ENCODE measurements around the gene GPR32.

Gene GPR32

DNA sequence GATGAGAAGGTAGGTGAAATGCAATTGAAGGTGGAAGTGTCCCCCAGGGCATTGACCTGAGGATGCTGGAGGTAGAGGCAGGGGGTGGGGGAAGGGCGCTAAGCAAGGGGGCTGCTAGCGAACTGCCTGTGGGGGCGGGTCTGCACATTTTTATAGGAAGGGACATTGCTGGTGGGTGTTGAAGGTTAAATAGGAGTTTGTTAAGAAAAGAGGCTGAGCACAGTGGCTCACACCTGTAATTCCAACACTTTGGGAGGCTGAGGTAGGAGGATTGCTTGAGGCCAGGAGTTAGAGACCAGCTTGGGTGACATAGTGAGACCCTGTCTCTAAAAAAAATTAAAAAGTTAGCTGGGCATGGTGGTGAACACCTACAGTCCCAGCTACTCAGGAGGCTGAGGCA lies 14.4 kb downstream of the GPR32 start:
- POLR2A ChIA-PET: no interaction called here
- CTCF ChIA-PET: interaction anchor here (1.1 to 10.1 kb wide), 9 partner anchors 10 to 532 kb away, joined by 4 to 151 read pairs (median 7); partner anchors contain the start of gene CLEC11A
- Histone ChIP-seq H3K36me3 (ENCODE audit: control insufficient read depth in 2 of 2, insufficient read depth in 1 of 2, low read length in 2 of 2) (no peaks in the 10 kb centered on the region), H3K4me3 (ENCODE audit: low read depth, low read length) (no peak overlapping the region), H3K9me3 (ENCODE audit: control insufficient read depth, insufficient read depth, low read depth, low read length) (no peaks in the 10 kb centered on the region), H3K27ac (ENCODE audit: extremely low read depth, low read depth, low read length) (no peak overlapping the region), H3K4me1 (ENCODE audit: control insufficient read depth, insufficient read depth, low read length) (peaks cover 3% of the 10 kb centered on the region; the same call in 1 of the 2 replicates)
- no peak for TF ChIP-seq ZNF214 (tag by site-specific recombination; IDR thresholded peaks at IDR 0.05; ENCODE audit: borderline replicate concordance)
- TF ChIP-seq ZNF335 (tag by site-specific recombination; conservative IDR thresholded peaks at IDR 0.05): 0 out of 2 replicates have a peak, but pooled peaks have one; percentile 14
- TF ChIP-seq OSR2 (tag by site-specific recombination; IDR thresholded peaks at IDR 0.05): no peak
- TF ChIP-seq ZBTB21 (tag by site-specific recombination; IDR thresholded peaks at IDR 0.05): no peak
- TF ChIP-seq, protein P1, sequence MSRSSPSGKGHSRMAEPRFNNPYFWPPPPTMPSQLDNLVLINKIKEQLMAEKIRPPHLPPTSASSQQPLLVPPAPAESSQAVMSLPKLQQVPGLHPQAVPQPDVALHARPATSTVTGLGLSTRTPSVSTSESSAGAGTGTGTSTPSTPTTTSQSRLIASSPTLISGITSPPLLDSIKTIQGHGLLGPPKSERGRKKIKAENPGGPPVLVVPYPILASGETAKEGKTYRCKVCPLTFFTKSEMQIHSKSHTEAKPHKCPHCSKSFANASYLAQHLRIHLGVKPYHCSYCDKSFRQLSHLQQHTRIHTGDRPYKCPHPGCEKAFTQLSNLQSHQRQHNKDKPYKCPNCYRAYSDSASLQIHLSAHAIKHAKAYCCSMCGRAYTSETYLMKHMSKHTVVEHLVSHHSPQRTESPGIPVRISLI (tag by site-specific recombination; IDR thresholded peaks at IDR 0.05): no peak
- peak; percentile 77 for TF ChIP-seq ZFP3 (tag by site-specific recombination; IDR thresholded peaks at IDR 0.05; ENCODE audit: low read depth)
- TF ChIP-seq YY1 (tag by site-specific recombination; IDR thresholded peaks at IDR 0.05): no peak
- 0 out of 2 replicates have a peak, but pooled peaks have one; percentile 24 for TF ChIP-seq ZFHX2 (tag by site-specific recombination; conservative IDR thresholded peaks at IDR 0.05)
- TF ChIP-seq, protein P2, sequence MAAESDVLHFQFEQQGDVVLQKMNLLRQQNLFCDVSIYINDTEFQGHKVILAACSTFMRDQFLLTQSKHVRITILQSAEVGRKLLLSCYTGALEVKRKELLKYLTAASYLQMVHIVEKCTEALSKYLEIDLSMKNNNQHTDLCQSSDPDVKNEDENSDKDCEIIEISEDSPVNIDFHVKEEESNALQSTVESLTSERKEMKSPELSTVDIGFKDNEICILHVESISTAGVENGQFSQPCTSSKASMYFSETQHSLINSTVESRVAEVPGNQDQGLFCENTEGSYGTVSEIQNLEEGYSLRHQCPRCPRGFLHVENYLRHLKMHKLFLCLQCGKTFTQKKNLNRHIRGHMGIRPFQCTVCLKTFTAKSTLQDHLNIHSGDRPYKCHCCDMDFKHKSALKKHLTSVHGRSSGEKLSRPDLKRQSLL (tag by site-specific recombination; IDR thresholded peaks at IDR 0.05): no peak
- no peak for TF ChIP-seq ZNF571 (tag by site-specific recombination; IDR thresholded peaks at IDR 0.05)
- no peak for TF ChIP-seq ZNF391 (tag by site-specific recombination; IDR thresholded peaks at IDR 0.05; ENCODE audit: borderline replicate concordance, low read depth)
- TF ChIP-seq ZNF623 (tag by site-specific recombination; IDR thresholded peaks at IDR 0.05): no peak
- no peak for TF ChIP-seq ZNF549 (tag by site-specific recombination; IDR thresholded peaks at IDR 0.05)
- no peak for TF ChIP-seq ZNF560 (tag by site-specific recombination; IDR thresholded peaks at IDR 0.05; ENCODE audit: borderline replicate concordance)
- no peak for TF ChIP-seq ZNF664 (tag by site-specific recombination; IDR thresholded peaks at IDR 0.05)
- TF ChIP-seq ZNF433 (tag by site-specific recombination; IDR thresholded peaks at IDR 0.05; ENCODE audit: low read depth): no peak
- TF ChIP-seq ZXDB (tag by site-specific recombination; IDR thresholded peaks at IDR 0.05): no peak

- H3K4me3 ChIP-seq (ENCODE audit: low read depth, low read length): no peak overlapping the region
- H3K4me1 ChIP-seq (ENCODE audit: control insufficient read depth, insufficient read depth, low read length): peaks cover 3% of the 10 kb centered on the region; the same call in 1 of the 2 replicates
- ChIA-PET POLR2A (no interaction called here), CTCF (interaction anchor here (0.8 to 10.1 kb wide), 4 partner anchors 9 to 249 kb away, joined by 4 to 151 read pairs (median 6); no protein-coding TSS in a partner anchor)
- H3K9me3 ChIP-seq (ENCODE audit: control insufficient read depth, insufficient read depth, low read depth, low read length): no peaks in the 10 kb centered on the region
- H3K36me3 ChIP-seq (ENCODE audit: control insufficient read depth in 2 of 2, insufficient read depth in 1 of 2, low read length in 2 of 2): no peaks in the 10 kb centered on the region
- no peak overlapping the region for H3K27ac ChIP-seq (ENCODE audit: extremely low read depth, low read depth, low read length)
- no peak for TF ChIP-seq ZNF292 (tag by site-specific recombination; IDR thresholded peaks at IDR 0.05; ENCODE audit: borderline replicate concordance, low read depth)
- no peak for TF ChIP-seq PRDM2 (tag by site-specific recombination; IDR thresholded peaks at IDR 0.05; ENCODE audit: borderline replicate concordance)
- no peak for TF ChIP-seq ZNF621 (tag by site-specific recombination; IDR thresholded peaks at IDR 0.05)
- peak; percentile 63 for TF ChIP-seq ZFP3 (tag by site-specific recombination; IDR thresholded peaks at IDR 0.05; ENCODE audit: low read depth)
- TF ChIP-seq, protein P3, sequence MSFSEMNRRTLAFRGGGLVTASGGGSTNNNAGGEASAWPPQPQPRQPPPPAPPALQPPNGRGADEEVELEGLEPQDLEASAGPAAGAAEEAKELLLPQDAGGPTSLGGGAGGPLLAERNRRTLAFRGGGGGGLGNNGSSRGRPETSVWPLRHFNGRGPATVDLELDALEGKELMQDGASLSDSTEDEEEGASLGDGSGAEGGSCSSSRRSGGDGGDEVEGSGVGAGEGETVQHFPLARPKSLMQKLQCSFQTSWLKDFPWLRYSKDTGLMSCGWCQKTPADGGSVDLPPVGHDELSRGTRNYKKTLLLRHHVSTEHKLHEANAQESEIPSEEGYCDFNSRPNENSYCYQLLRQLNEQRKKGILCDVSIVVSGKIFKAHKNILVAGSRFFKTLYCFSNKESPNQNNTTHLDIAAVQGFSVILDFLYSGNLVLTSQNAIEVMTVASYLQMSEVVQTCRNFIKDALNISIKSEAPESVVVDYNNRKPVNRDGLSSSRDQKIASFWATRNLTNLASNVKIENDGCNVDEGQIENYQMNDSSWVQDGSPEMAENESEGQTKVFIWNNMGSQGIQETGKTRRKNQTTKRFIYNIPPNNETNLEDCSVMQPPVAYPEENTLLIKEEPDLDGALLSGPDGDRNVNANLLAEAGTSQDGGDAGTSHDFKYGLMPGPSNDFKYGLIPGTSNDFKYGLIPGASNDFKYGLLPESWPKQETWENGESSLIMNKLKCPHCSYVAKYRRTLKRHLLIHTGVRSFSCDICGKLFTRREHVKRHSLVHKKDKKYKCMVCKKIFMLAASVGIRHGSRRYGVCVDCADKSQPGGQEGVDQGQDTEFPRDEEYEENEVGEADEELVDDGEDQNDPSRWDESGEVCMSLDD (tag by site-specific recombination; IDR thresholded peaks at IDR 0.05): no peak
- TF ChIP-seq ZNF132 (tag by site-specific recombination; IDR thresholded peaks at IDR 0.05; ENCODE audit: borderline replicate concordance): no peak
- TF ChIP-seq ZNF785 (tag by site-specific recombination; IDR thresholded peaks at IDR 0.05): no peak
- 0 out of 2 replicates have a peak, but pooled peaks have one; percentile 0 for TF ChIP-seq ZNF366 (tag by site-specific recombination; conservative IDR thresholded peaks at IDR 0.05)
- no peak for TF ChIP-seq ZFHX2 (tag by site-specific recombination; conservative IDR thresholded peaks at IDR 0.05)
- TF ChIP-seq ZNF600 (tag by site-specific recombination; IDR thresholded peaks at IDR 0.05): no peak
Measured at GRCh38 chr19:50785329-50785728, 15.1 kb downstream of the GPR32 start.
